IMR-90 (cell line): ENCODE results near the gene RRP9. TPM values are rescaled to one million over a fixed set of nuclear protein-coding genes. Genes with fewer than 3 reads are reported as not detected.

ENCODE experiments used
- ATAC-seq: fragments of 200-7000 bp; cut with Tn5 transposase; 2 replicates; pipeline ENCODE4 v1.9.1; 2020; ENCODE audit warnings: low read depth, mild to moderate bottlenecking, moderate library complexity
- BruUV-seq: library from RNA; stranded (reverse); fragments of 400-500 nt; replicated peaks from 2 replicates; lab custom pipeline; 2021; lab: Mats Ljungman, UMichigan
- CTCF ChIA-PET: fragments of 300-600 bp; formaldehyde crosslinking; extraction: SDS; loops from one replicate; lab custom pipeline; 2021; ENCODE audit warnings: antibody characterized with exemption; lab: Yijun Ruan, JAX
- POLR2A ChIA-PET: fragments of 300-600 bp; sonication (Branson Sonifier 250); formaldehyde crosslinking; loops from one replicate; lab custom pipeline; 2022; ENCODE audit warnings: antibody characterized with exemption; ENCODE audit not compliant: unreplicated experiment; lab: Charles Lee
- DNase-seq: peaks from one replicate; pipeline ENCODE4 v3.0.0; 2013
- H2AFZ ChIP-seq: replicated peaks from 2 replicates; pipeline ENCODE3; 2013; ENCODE audit warnings: low read length, mild to moderate bottlenecking; ENCODE audit not compliant: poor library complexity
- H2AK5ac ChIP-seq: 2 replicates; pipeline ENCODE4 v1.6.1; 2013; ENCODE audit warnings: low read depth, low read length, inconsistent platforms
- H2AK9ac ChIP-seq: replicated peaks from 2 replicates; pipeline ENCODE3; 2013; ENCODE audit warnings: mild to moderate bottlenecking, low read depth, low read length, moderate library complexity; ENCODE audit not compliant: poor library complexity
- H2BK120ac ChIP-seq: 2 replicates; pipeline ENCODE4 v1.6.1; 2013; ENCODE audit warnings: low read depth, low read length, inconsistent platforms
- H2BK15ac ChIP-seq: 3 replicates; pipeline ENCODE4 v1.6.1; 2013; ENCODE audit warnings: low read depth, low read length, inconsistent platforms
- H2BK20ac ChIP-seq: 2 replicates; pipeline ENCODE4 v1.6.1; 2013; ENCODE audit warnings: low read depth, mild to moderate bottlenecking, inconsistent platforms, low read length, moderate library complexity
- H2BK5ac ChIP-seq: 2 replicates; pipeline ENCODE4 v1.6.1; 2013; ENCODE audit warnings: mild to moderate bottlenecking, low read depth, low read length, inconsistent platforms; ENCODE audit not compliant: poor library complexity, severe bottlenecking
- H3K14ac ChIP-seq: replicated peaks from 2 replicates; pipeline ENCODE4 v1.6.1; 2013; ENCODE audit warnings: low read depth, low read length, inconsistent platforms
- H3K18ac ChIP-seq: 2 replicates; pipeline ENCODE4 v1.6.1; 2013; ENCODE audit warnings: low read depth, low read length, control low read depth
- H3K23ac ChIP-seq: 2 replicates; pipeline ENCODE4 v1.6.1; 2013; ENCODE audit warnings: low read depth, low read length, inconsistent platforms
- H3K27ac ChIP-seq: 2 replicates; pipeline ENCODE4 v1.5.1; 2013; ENCODE audit warnings: mild to moderate bottlenecking, control low read depth, low read length; ENCODE audit not compliant: insufficient read depth
- H3K27me3 ChIP-seq: 2 replicates; pipeline ENCODE4 v1.6.1; 2013; ENCODE audit warnings: low read length; ENCODE audit not compliant: control insufficient read depth, insufficient read depth
- H3K36me3 ChIP-seq: 2 replicates; pipeline ENCODE4 v1.6.1; 2013; ENCODE audit warnings: low read length, mixed read lengths; ENCODE audit not compliant: control insufficient read depth, insufficient read depth
- H3K4ac ChIP-seq: 2 replicates; pipeline ENCODE4 v1.6.1; 2013; ENCODE audit warnings: low read depth, low read length, inconsistent platforms
- H3K4me1 ChIP-seq: 2 replicates; pipeline ENCODE4 v1.6.1; 2013; ENCODE audit warnings: low read length, mixed read lengths; ENCODE audit not compliant: control insufficient read depth, insufficient read depth
- H3K4me2 ChIP-seq: 2 replicates; pipeline ENCODE4 v1.6.1; 2013; ENCODE audit warnings: low read depth, mild to moderate bottlenecking, control low read depth, low read length, moderate library complexity
- H3K4me3 ChIP-seq: 2 replicates; pipeline ENCODE4 v1.5.1; 2013; ENCODE audit warnings: low read depth, mild to moderate bottlenecking, control low read depth, low read length, moderate library complexity; ENCODE audit not compliant: insufficient read depth
- H3K56ac ChIP-seq: 2 replicates; pipeline ENCODE4 v1.6.1; 2013; ENCODE audit warnings: low read length, inconsistent platforms; ENCODE audit not compliant: insufficient read depth; ENCODE audit errors: extremely low read depth
- H3K79me1 ChIP-seq, 2 experiments: 2 replicates each; pipeline ENCODE4 v1.6.1; 2013; ENCODE audit warnings: low read length in 2 of 2, inconsistent platforms in 1 of 2, low read depth in 1 of 2
- H3K9ac ChIP-seq: 2 replicates; pipeline ENCODE4 v1.6.1; 2013; ENCODE audit warnings: low read depth, low read length, control low read depth
- H3K9me1 ChIP-seq: 2 replicates; pipeline ENCODE4 v1.6.1; 2013; ENCODE audit warnings: low read length, inconsistent platforms; ENCODE audit not compliant: insufficient read depth
- H3K9me3 ChIP-seq: 2 replicates; pipeline ENCODE4 v1.6.1; 2013; ENCODE audit warnings: low read length; ENCODE audit not compliant: control insufficient read depth, insufficient read depth
- H4K20me1 ChIP-seq: 2 replicates; pipeline ENCODE4 v1.6.1; 2013; ENCODE audit warnings: low read length, inconsistent platforms; ENCODE audit not compliant: insufficient read depth
- H4K5ac ChIP-seq: 2 replicates; pipeline ENCODE4 v1.6.1; 2013; ENCODE audit warnings: mild to moderate bottlenecking, low read depth, low read length, control low read depth
- H4K8ac ChIP-seq, 2 experiments: 2 replicates each; pipeline ENCODE4 v1.6.1; 2013; ENCODE audit warnings: low read depth in 2 of 2, low read length in 2 of 2, control low read depth in 1 of 2, inconsistent platforms in 1 of 2
- H4K91ac ChIP-seq: 2 replicates; pipeline ENCODE4 v1.6.1; 2013; ENCODE audit warnings: low read depth, low read length, inconsistent platforms; ENCODE audit not compliant: insufficient read depth
- CTCF ChIP-seq: conservative IDR thresholded peaks from 2 replicates; pipeline ENCODE4 v1.5.1; 2012; ENCODE audit warnings: mild to moderate bottlenecking, low read depth, low read length, improper control_type of control experiment
- MAFK ChIP-seq: IDR thresholded peaks from 2 replicates; pipeline ENCODE4 v1.6.1; 2012; ENCODE audit warnings: low read depth, low read length, improper control_type of control experiment
- WGBS, 2 experiments: methylation state at CpG; one replicate each; pipeline versions ENCODE4 v1.1.5 to v1.1.7; 2013; ENCODE audit warnings: missing lambda C conversion rate in 2 of 2; ENCODE audit not compliant: insufficient read length in 1 of 2; ENCODE audit errors: extremely low coverage in 2 of 2; 5-methylcytosine and 5-hydroxymethylcytosine counted together
- dilution Hi-C: fragments of 300-500 bp; cut with HindIII; formaldehyde crosslinking; loops from one replicate; pipeline ENCODE4 v1.14.3; 2018; ENCODE audit warnings: low sequenced_read_pairs; ENCODE audit not compliant: unreplicated experiment
- in situ Hi-C: fragments of 300-500 bp; cut with MboI; formaldehyde crosslinking; loops from 3 replicates; pipeline ENCODE4 v1.14.3; 2019; ENCODE audit warnings: low sequenced_read_pairs, inconsistent platforms, mixed read lengths
- intact Hi-C: fragments of 100-400 bp; cut with micrococcal nuclease; formaldehyde crosslinking; loops from 2 replicates; pipeline ENCODE4 v1.10.0; 2022
- polyA plus RNA-seq, 3 experiments: library from polyadenylated mRNA; depleted of rRNA; stranded (reverse); fragments of >200 nt; gene quantifications; 2 replicates each; pipeline ENCODE4 v1.2.3, GENCODE V29; 2012; ENCODE audit warnings: low replicate concordance in 1 of 3
- total RNA-seq: library from RNA; depleted of rRNA; stranded (reverse); fragments of >200 nt; gene quantifications from 2 replicates; pipeline ENCODE4 v1.2.3, GENCODE V29; 2012

The RRP9 gene
- total and polyA plus RNA-seq, 2 of the 4 experiments (the other 2 are of a cell fraction), result 30.9 to 39.8 TPM

DNA sequence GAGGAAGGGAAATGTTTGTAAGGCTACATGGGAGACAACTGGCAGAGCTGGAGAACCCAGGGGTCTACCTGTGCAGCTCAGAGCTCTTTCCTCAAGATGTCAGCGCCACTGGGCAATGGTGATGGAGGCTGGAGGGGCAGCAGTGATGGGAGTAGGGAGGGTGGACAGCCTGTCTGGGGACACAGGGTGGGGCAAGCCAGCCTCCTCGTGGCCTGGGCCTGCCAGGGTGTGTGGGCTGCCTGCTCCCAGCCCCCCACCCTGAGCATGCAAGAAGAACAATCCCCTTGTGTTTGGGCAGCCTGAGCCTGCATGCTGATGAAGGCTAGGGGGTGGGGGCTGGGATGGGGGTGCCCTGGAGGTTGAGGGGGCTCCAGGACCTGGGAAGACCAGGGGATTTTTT lies 24.3 kb upstream of the RRP9 start:
- Histone ChIP-seq H3K4me2 (peak overlapping the region; percentile 99; the same call in 1 of the 2 replicates), H3K56ac (no peak overlapping the region), H3K36me3 (no peaks in the 10 kb centered on the region; the same call in 1 of the 2 replicates), H3K27me3 (no peaks in the 10 kb centered on the region), H3K18ac (no peak overlapping the region), H4K8ac (no peak overlapping the region), H2BK5ac (no peak overlapping the region), H4K20me1 (peaks cover 16% of the 10 kb centered on the region), H3K9me3 (no peaks in the 10 kb centered on the region), H4K91ac (peak overlapping the region; percentile 28; the same call in 1 of the 2 replicates), H3K14ac (0 out of 2 replicates have a peak overlapping the region, but pooled peaks have one; percentile 13), H3K4me3 (no peak overlapping the region; the same call in 1 of the 2 replicates), H2AK5ac (no peak overlapping the region), H2BK15ac (no peak overlapping the region), H2AK9ac (peak overlapping the region; percentile 98), H3K4ac (peak overlapping the region; percentile 97; the same call in 1 of the 2 replicates), H3K9ac (no peak overlapping the region), H4K5ac (no peak overlapping the region), H2BK20ac (no peak overlapping the region), H3K27ac (no peak overlapping the region), H2BK120ac (no peak overlapping the region), H3K4me1 (peaks cover 28% of the 10 kb centered on the region), H3K23ac (no peak overlapping the region), H3K9me1 (peaks cover 19% of the 10 kb centered on the region), H3K79me1 (peaks cover 36 to 69% of the 10 kb centered on the region in 2 experiments), H2AFZ (peak overlapping the region; percentile 34)
- no peak for DNase-seq
- CTCF ChIA-PET, result interaction anchor here (1.0 kb wide), 1 partner anchor 24 kb away, joined by 3 read pairs; the partner anchor contains the start of gene RRP9
- dilution Hi-C loops, result no loop called here
- intact Hi-C loops, result no loop called here
- TF ChIP-seq MAFK (no peak), CTCF (no peak)
- no CpG with 5 or more reads among the region's 2 CpGs for WGBS, 2 experiments
- ATAC-seq, result no peak
- BruUV-seq, result no TSS peak
- in situ Hi-C loops, result loop anchor here (25.0 kb wide), 1 partner anchor 1629 kb away; the partner anchor contains the start of genes RASSF1, TUSC2 and ZMYND10
- POLR2A ChIA-PET, result no interaction called here
